Uterus (tissue), 2 donors: ENCODE data around the gene ALDH9A1.

Experiments
- POLR2A ChIP-seq, 2 donors: fragments of 450-650 bp; IDR thresholded peaks; one replicate each; pipeline ENCODE4 v1.6.1; 2016; ENCODE audit warnings: antibody characterized with exemption in 2 of 2, mild to moderate bottlenecking in 1 of 2, moderate library complexity in 1 of 2
- TF ChIP-seq, protein P1 (sequence below), 4 experiments: fragments of 200-600 bp in 2 of 4; fragments of 450-650 bp in 2 of 4; sonication (generic) in 2 of 4; IDR thresholded peaks; one replicate each; pipeline ENCODE4 v1.5.1; 2016 to 2019; ENCODE audit warnings: antibody characterized with exemption in 4 of 4, mild to moderate bottlenecking in 2 of 4, moderate library complexity in 1 of 4

- TF ChIP-seq, protein P1, sequence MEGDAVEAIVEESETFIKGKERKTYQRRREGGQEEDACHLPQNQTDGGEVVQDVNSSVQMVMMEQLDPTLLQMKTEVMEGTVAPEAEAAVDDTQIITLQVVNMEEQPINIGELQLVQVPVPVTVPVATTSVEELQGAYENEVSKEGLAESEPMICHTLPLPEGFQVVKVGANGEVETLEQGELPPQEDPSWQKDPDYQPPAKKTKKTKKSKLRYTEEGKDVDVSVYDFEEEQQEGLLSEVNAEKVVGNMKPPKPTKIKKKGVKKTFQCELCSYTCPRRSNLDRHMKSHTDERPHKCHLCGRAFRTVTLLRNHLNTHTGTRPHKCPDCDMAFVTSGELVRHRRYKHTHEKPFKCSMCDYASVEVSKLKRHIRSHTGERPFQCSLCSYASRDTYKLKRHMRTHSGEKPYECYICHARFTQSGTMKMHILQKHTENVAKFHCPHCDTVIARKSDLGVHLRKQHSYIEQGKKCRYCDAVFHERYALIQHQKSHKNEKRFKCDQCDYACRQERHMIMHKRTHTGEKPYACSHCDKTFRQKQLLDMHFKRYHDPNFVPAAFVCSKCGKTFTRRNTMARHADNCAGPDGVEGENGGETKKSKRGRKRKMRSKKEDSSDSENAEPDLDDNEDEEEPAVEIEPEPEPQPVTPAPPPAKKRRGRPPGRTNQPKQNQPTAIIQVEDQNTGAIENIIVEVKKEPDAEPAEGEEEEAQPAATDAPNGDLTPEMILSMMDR (IDR thresholded peaks at IDR 0.05) = no peak
- TF ChIP-seq POLR2A (IDR thresholded peaks at IDR 0.05) = no peak
Observed at GRCh38 chr1:165629151-165629550, 69.2 kb downstream of the ALDH9A1 start.
